ENCODE data around the gene ADAMTS14. TPM values are rescaled to one million over a fixed set of nuclear protein-coding genes. Genes with fewer than 3 reads are reported as not detected.

Gene ADAMTS14
- polyA plus RNA-seq, 6 donors from 2014 or later, result not detected

GRCh38 chr10:70673043-70673928 is 980 bp downstream of the ADAMTS14 start:
- Mint-ChIP-seq H3K27me3 (peaks cover 27 to 70% (median 68%) of the 10 kb centered on the region in 3 donors), H3K4me1 (peaks cover 8 to 15% (median 12%) of the 10 kb centered on the region in 3 donors), H3K27ac (no peak overlapping the region), H3K9me3 (peaks cover 0 to 14% (median 5%) of the 10 kb centered on the region in 7 donors), H3K4me3 (peak overlapping the region in 6 of 8 donors; percentile 22 to 72 (median 55)), H3K36me3 (peaks cover 5 to 14% of the 10 kb centered on the region in 2 donors)
- no peak for ATAC-seq (ENCODE audit: low read depth in 2 of 2)
- DNase-seq, result no peak

GRCh38 chr10:70673929-70674559 is 1.7 kb downstream of the ADAMTS14 start:
- ATAC-seq (ENCODE audit: low read depth in 2 of 2) (no peak), DNase-seq (no peak)
- Mint-ChIP-seq H3K4me3 (peak overlapping the region in 1 of 8 donors; percentile 25), H3K4me1 (peaks cover 8 to 15% (median 12%) of the 10 kb centered on the region in 3 donors), H3K36me3 (peaks cover 0 to 8% of the 10 kb centered on the region in 2 donors), H3K27me3 (peaks cover 27 to 63% (median 62%) of the 10 kb centered on the region in 3 donors), H3K9me3 (peaks cover 0 to 8% (median 0%) of the 10 kb centered on the region in 7 donors), H3K27ac (no peak overlapping the region)

- H3K4me1 Mint-ChIP-seq, result peaks cover 8 to 15% (median 12%) of the 10 kb centered on the region in 3 donors
- H3K36me3 Mint-ChIP-seq, result peaks cover 0 to 8% of the 10 kb centered on the region in 2 donors
- peaks cover 27 to 60% (median 58%) of the 10 kb centered on the region in 3 donors for H3K27me3 Mint-ChIP-seq
- peak overlapping the region in 1 of 8 donors; percentile 66 for H3K4me3 Mint-ChIP-seq
- H3K9me3 Mint-ChIP-seq, result peaks cover 0 to 2% (median 0%) of the 10 kb centered on the region in 7 donors
- H3K27ac Mint-ChIP-seq, result no peak overlapping the region
- DNase-seq, result no peak
- no peak for ATAC-seq (ENCODE audit: low read depth in 2 of 2)
These were observed 2.5 kb downstream of the ADAMTS14 start for GRCh38 chr10:70674560-70675495.

GRCh38 chr10:70675496-70676161 is 3.3 kb downstream of the ADAMTS14 start:
- Mint-ChIP-seq H3K9me3 (no peaks in the 10 kb centered on the region), H3K27me3 (peaks cover 23 to 53% (median 52%) of the 10 kb centered on the region in 3 donors), H3K4me1 (peaks cover 8 to 15% (median 12%) of the 10 kb centered on the region in 3 donors), H3K36me3 (peaks cover 0 to 8% of the 10 kb centered on the region in 2 donors), H3K4me3 (peak overlapping the region in 1 of 8 donors; percentile 66), H3K27ac (peak overlapping the region in 2 of 6 donors; percentile 18 to 63)
- no peak for ATAC-seq (ENCODE audit: low read depth in 2 of 2)
- no peak for DNase-seq

GRCh38 chr10:70676511-70676910 is 4.2 kb downstream of the ADAMTS14 start:
- peaks cover 0 to 8% of the 10 kb centered on the region in 2 donors for H3K36me3 Mint-ChIP-seq
- peaks cover 8 to 14% (median 12%) of the 10 kb centered on the region in 3 donors for H3K4me1 Mint-ChIP-seq
- no peaks in the 10 kb centered on the region for H3K9me3 Mint-ChIP-seq
- no peak overlapping the region for H3K27ac Mint-ChIP-seq
- DNase-seq (no peak), ATAC-seq (ENCODE audit: low read depth in 2 of 2) (no peak)
- peaks cover 18 to 45% (median 43%) of the 10 kb centered on the region in 3 donors for H3K27me3 Mint-ChIP-seq
- no peak overlapping the region for H3K4me3 Mint-ChIP-seq

- peaks cover 15 to 40% (median 38%) of the 10 kb centered on the region in 3 donors for H3K27me3 Mint-ChIP-seq
- H3K4me1 Mint-ChIP-seq, result peaks cover 7 to 9% (median 8%) of the 10 kb centered on the region in 3 donors
- H3K36me3 Mint-ChIP-seq, result peaks cover 0 to 8% of the 10 kb centered on the region in 2 donors
- H3K27ac Mint-ChIP-seq, result no peak overlapping the region
- H3K4me3 Mint-ChIP-seq, result no peak overlapping the region
- DNase-seq (no peak), ATAC-seq (ENCODE audit: low read depth in 2 of 2) (no peak)
- no peaks in the 10 kb centered on the region for H3K9me3 Mint-ChIP-seq
These were observed 4.7 kb downstream of the ADAMTS14 start for GRCh38 chr10:70677016-70677415.

GRCh38 chr10:70677620-70678249 is 5.4 kb downstream of the ADAMTS14 start:
- peak overlapping the region in 2 of 6 donors; percentile 7 to 23 for H3K27ac Mint-ChIP-seq
- ATAC-seq (ENCODE audit: low read depth in 2 of 2) (no peak), DNase-seq (no peak)
- peaks cover 6 to 10% (median 8%) of the 10 kb centered on the region in 3 donors for H3K4me1 Mint-ChIP-seq
- H3K36me3 Mint-ChIP-seq, result peaks cover 0 to 7% of the 10 kb centered on the region in 2 donors
- H3K27me3 Mint-ChIP-seq, result peaks cover 15 to 39% (median 34%) of the 10 kb centered on the region in 3 donors
- H3K9me3 Mint-ChIP-seq, result no peaks in the 10 kb centered on the region
- H3K4me3 Mint-ChIP-seq, result no peak overlapping the region

GRCh38 chr10:70678250-70678635 is 5.9 kb downstream of the ADAMTS14 start:
- DNase-seq, result no peak
- Mint-ChIP-seq H3K4me1 (peaks cover 3 to 10% (median 4%) of the 10 kb centered on the region in 3 donors), H3K4me3 (no peak overlapping the region), H3K27ac (peak overlapping the region in 2 of 6 donors; percentile 7 to 23), H3K9me3 (no peaks in the 10 kb centered on the region), H3K36me3 (peaks cover 0 to 2% of the 10 kb centered on the region in 2 donors), H3K27me3 (peaks cover 10 to 34% (median 29%) of the 10 kb centered on the region in 3 donors)
- ATAC-seq (ENCODE audit: low read depth in 2 of 2), result no peak

- Mint-ChIP-seq H3K4me1 (peaks cover 0 to 12% (median 10%) of the 10 kb centered on the region in 3 donors), H3K27me3 (peaks cover 9 to 27% (median 23%) of the 10 kb centered on the region in 3 donors), H3K4me3 (no peak overlapping the region), H3K36me3 (no peaks in the 10 kb centered on the region), H3K9me3 (no peaks in the 10 kb centered on the region), H3K27ac (peak overlapping the region in 1 of 6 donors; percentile 47)
- no peak for DNase-seq
- ATAC-seq (ENCODE audit: low read depth in 2 of 2), result no peak
These were observed 6.6 kb downstream of the ADAMTS14 start for GRCh38 chr10:70678757-70679489.

GRCh38 chr10:70679498-70679897 is 7.2 kb downstream of the ADAMTS14 start:
- Mint-ChIP-seq H3K27ac (no peak overlapping the region), H3K4me3 (no peak overlapping the region), H3K27me3 (peaks cover 9 to 21% (median 17%) of the 10 kb centered on the region in 3 donors), H3K4me1 (peaks cover 0 to 13% (median 10%) of the 10 kb centered on the region in 3 donors), H3K36me3 (no peaks in the 10 kb centered on the region), H3K9me3 (no peaks in the 10 kb centered on the region)
- DNase-seq (no peak), ATAC-seq (ENCODE audit: low read depth in 2 of 2) (no peak)

GRCh38 chr10:70680899-70681730 is 8.8 kb downstream of the ADAMTS14 start:
- Mint-ChIP-seq H3K9me3 (peaks cover 0 to 2% (median 0%) of the 10 kb centered on the region in 7 donors), H3K27me3 (peaks cover 4 to 5% (median 4%) of the 10 kb centered on the region in 3 donors), H3K36me3 (no peaks in the 10 kb centered on the region), H3K4me1 (peaks cover 0 to 13% (median 10%) of the 10 kb centered on the region in 3 donors), H3K4me3 (no peak overlapping the region), H3K27ac (no peak overlapping the region)
- DNase-seq (no peak), ATAC-seq (ENCODE audit: low read depth in 2 of 2) (no peak)

Data from naive B cell (primary cell).